Adipose tissue (tissue), 3 donors: ENCODE data around the gene NECTIN4. TPM values are rescaled to one million over a fixed set of nuclear protein-coding genes. Genes with fewer than 3 reads are reported as not detected.
"Not testable (repeated sequence)": the region's sequence is repeated elsewhere in the genome, so short reads cannot be mapped to it uniquely, and the experiment has no call there.

Source experiments
- H3K27ac ChIP-seq: one replicate; pipeline ENCODE4 v1.5.1; 2013; ENCODE audit warnings: low read depth, low read length
- WGBS, 3 donors: extraction: QIAGEN DNeasy Blood & Tissue Kit; methylation state at CpG; one replicate each; pipeline ENCODE4 v1.1.7; 2013; 5-methylcytosine and 5-hydroxymethylcytosine counted together
- polyA plus RNA-seq, 3 donors: library from polyadenylated mRNA; stranded (reverse); fragments of 200-250 nt; gene quantifications; one replicate each; pipeline ENCODE4 v1.2.3, GENCODE V29; 2013
- donor health status: healthy with polysubstance abuse.
- donor health status: Bipolar disorder and iron deficiency.
- donor health status: healthy.

Gene NECTIN4
- polyA plus RNA-seq = 1 to 10 TPM in 1 of 3 donors, under 1 TPM in 1, not detected in 1; 0.52 to 3.3 TPM

DNA sequence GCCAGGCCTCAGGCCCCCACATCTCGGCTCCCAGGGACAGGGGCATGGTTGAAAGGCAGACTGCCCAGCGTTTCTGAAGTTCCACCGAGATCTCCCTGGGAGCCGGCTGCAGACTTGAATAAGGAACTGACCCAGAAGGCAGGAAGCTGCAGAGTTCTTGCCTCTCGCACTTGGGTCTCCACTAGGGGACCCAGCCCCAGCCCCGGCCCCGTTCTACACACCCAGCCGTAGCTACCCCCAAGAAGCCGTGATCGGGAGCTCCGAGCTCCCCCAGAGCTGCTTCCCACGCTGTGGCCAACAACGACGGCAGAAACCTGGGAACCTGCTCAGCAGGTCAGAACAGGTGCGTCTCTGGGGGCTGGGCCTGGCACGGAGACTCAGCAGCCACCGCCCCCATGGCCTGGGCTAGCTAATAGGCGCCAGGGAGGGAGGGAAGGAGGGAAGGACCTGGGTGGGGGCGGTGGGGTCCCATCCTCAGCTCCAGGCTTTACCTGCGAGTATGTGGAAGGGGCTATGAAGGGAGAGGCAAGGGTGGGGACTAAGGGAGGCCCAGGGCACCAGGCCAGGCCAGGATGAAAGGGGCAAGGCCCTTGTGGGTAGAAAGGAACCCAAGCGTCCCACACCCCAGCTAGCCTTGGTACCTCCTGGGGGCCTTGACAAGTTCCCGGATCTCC, at the start of gene NECTIN4:
TSS of gene NECTIN4 (minus strand) at position 308 of the 674 bp plus-strand sequence. CDS start at position 46, 262 bp downstream.
- no peak within 1 kb of the TSS for H3K27ac ChIP-seq
- WGBS, 3 donors = 30 to 72% (median 70%) methylated on average over 21 to 22 of the region's 22 CpGs

DNA sequence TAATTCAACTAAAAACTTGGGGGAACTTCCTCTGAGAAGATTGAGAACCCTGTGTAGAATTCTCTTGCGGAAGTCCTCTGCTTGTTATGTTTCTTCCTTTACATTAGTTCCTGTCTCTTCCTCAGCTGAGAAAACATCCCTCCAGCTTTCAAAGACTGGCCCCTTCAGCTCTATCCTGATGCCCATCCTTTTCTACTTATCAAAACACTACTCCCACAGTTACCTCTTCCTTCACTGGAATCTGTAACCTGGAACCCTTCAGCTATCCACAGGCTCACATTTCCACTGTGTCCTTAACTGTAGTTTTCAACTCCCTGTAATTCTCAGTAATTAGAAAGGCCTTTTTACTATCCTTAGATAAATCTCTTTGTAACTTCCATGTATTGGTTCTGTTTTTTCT, 49.1 kb upstream of the NECTIN4 start:
- H3K27ac ChIP-seq = no peak overlapping the region
- 71 to 82% (median 77%) methylated on average over 1 of the region's 1 CpG for WGBS, 3 donors

DNA sequence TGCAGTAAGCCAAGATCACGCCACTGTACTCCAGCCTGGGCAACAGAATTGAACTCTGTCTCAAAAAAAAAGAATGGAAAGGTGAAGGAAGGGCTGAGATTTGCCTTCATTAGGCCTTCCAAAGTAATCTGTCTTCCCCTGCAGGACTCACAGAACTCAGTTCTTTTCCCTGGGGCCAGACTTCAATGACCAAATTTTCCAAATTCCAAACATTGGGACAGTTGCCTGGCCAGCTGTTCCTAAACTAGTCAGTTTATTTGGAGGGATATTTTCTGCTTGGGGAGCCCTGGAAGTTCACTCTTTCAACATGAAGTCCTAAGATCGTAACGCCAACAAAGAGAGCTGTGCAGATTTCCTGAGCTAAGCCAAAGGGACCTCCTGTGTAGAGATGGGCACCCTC, 48.5 kb upstream of the NECTIN4 start:
- WGBS, 3 donors = 64 to 84% (median 67%) methylated on average over 3 of the region's 3 CpGs
- H3K27ac ChIP-seq = no peak overlapping the region

DNA sequence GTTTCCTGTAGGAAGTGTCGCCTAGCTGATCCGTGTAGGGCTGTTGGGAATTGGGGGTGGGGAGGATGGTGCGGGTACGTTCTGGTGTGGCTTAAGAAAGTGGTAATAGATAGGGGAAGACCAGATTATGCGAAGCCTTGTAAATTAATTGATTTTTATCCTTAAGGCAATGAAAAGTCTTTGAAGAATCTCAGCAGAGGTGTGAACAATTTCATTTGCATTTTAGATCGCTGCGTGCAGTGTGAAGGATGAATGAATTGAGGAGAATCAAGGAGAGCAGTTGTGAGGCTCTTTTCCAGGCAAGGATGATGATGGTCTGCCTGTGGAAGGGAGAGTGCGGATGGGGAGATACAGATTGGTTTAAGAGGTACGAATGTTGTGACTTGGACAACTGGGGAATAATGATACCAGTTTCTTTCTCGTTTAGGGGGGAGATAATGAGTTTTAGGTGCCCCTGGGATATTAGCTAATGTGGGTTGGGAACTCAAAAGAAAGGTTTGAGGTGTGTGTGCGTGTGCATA, 43.9 kb upstream of the NECTIN4 start:
- H3K27ac ChIP-seq = peak overlapping the region; percentile 90
- WGBS, 3 donors = 2 to 7% (median 5%) methylated on average over 11 of the region's 11 CpGs

DNA sequence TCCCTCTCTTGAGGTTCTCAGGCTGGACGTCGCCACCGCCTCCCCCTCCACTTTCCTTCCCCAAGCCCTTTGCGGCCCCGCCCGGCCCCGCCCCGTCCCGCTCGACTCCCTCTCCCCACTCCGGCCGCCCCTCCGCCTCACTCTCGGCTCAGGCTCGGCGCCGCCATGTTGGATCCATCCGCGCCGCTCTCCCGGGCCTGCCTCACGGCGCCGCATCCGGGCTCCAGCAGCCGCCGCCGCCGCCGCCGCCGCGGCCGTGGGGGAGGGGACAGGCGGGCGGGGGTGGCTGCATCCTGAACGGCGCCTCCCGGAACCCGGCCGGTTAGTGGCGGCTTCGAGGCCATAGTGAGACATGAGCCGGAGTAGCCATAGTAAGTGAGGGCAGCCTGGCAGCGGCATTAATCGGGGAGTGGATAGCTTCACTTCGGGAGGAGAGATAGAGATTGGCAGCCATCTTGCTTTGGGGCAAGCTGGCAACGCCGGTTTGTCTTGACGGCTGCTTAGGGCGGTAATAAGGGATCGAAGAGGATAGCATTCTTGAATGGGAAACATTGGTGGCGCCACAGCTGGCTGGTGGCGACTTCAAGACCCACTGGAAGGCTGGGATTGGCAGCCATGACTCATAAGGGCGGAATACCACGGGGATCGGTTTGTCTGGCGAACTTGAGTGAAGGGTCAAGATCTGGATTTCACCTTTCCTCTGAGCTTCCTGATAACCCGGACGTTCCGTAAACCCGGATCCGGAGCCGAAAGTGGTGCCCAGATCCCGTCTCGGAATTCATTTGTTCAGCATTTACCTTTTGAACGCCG, 43.3 kb upstream of the NECTIN4 start, which contains the start of gene DEDD:
TSS of gene DEDD (minus strand) at position 258 of the 810 bp plus-strand sequence. CDS start 8,205 bp downstream, outside the sequence.
- peak within 1 kb of the TSS; percentile 90 for H3K27ac ChIP-seq
- WGBS, 3 donors = 0 to 1% (median 0%) methylated on average over 63 to 68 of the region's 68 CpGs

DNA sequence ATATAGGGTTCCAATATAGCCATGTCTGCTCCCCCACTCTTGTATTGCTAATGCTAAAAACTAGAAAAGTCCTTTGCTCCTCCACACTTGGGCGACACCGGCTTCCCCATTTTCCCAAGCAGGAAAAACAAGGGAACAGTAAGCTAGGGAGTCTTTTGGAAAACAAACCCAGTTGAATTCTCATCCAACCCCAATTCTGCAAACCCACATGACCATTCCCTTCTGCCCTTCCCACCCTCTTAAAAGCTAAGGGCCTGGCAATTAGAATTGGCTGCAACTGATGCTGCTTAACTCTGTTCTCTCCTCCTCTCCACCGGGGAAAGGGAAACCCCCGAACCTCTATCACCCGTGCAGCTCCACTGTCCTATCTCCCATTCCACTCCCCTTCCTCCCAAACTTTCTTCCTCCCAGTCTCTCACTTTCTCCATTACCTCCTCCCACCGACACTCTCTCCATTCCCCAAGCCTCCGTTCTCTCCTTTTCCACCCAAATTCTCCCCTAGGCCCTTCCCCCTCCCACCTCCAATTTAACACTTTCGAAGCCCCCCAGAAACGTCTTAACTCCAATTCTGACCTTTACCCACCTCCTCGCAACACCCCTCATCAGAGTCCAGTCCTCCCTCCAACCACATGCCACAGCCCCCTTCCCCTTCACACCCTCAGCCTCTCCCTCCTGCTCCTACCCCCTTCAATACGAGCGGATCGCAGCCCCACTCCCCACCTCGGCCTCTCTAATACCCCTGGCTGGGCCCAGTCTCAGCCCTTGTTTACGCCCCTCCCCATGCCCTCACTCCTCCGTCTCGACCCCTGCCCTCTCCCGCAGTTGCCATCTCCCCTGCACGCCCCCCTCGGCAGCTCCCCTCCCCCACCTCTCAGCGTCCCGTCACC, 42.4 kb upstream of the NECTIN4 start:
- WGBS, 3 donors = 3 to 5% (median 5%) methylated on average over 22 of the region's 22 CpGs
- peak overlapping the region; percentile 90 for H3K27ac ChIP-seq

DNA sequence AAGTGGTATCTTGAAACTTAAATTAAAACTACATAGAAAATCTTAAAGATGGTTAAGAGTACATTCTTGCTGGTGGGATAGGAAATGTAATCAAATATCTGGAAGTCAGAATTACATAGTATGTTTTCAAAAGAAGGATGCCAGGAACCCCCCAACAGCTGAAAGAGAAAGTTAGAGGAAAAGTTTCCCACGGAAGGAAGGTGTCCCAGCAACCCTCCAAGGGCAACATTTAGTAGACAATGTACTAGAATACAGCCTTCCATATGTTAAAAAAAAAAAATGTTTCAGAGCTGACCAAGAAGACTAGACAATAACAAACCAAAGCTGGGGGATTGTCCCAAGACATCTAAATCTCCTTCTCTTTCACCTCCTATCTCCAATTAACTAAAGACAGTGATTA, 40.9 kb upstream of the NECTIN4 start:
- 33 to 52% (median 42%) methylated on average over 1 of the region's 1 CpG for WGBS, 3 donors
- H3K27ac ChIP-seq = no peak overlapping the region

DNA sequence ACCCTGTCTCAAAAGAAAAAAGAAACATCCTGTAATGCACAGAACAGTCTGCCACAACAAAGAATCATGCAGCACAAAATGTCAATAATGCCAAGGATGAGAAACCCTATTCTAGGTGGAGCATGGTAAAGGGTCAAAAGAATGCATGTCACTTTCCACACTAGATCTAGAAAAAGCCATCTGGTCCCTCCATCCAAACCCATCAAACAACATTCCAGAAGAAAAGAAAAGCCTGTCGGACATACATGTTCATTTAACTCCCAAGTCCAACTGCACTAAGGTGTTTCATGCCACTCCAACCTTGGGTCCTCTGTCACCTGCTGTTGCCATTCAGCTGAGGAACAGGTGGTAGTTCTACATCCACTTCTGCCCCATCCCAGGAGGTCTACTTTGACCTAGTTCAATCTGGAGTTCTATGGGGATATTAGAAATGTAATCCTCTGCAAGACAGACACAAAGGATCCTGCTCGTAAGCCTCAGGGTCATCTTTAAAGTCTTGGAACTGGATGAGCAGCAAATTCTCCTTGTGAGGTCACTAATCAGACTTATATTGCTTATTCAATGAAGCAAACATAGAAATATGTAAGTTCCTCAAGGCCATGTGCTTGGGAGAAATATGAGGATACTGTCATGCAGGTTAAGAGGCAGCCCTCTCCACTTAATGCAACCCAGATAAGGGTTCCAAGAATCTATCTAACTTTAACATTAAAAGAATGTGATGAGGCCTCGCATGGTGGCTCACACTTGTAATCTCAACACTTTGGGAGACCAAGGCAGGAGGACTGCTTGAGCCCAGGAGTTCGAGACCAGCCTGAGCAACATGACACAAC, 39.4 kb upstream of the NECTIN4 start:
- WGBS, 3 donors = 82 to 98% (median 89%) methylated on average over 4 of the region's 4 CpGs
- H3K27ac ChIP-seq = no peak overlapping the region

DNA sequence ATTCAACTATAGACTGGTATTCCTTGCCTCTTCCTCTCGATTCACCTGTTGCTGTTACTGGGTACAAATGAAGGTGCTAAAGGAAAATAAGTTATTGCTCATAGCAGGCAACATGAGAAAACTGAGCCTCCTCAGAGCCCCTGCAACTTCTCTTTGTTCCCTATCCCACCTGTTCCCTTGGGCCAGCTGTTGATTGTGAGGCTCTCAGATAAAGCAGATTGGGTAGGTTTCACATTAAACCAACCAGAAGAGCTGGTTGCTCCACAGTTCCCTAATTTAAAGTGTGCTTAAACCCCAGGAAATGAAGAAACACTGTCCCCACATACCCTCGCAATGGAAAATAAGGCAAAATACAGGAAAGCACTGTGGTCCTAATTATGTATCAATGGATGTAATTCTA, 38.3 kb upstream of the NECTIN4 start:
- H3K27ac ChIP-seq = no peak overlapping the region
- WGBS, 3 donors = 67 to 92% (median 74%) methylated on average over 2 of the region's 2 CpGs

DNA sequence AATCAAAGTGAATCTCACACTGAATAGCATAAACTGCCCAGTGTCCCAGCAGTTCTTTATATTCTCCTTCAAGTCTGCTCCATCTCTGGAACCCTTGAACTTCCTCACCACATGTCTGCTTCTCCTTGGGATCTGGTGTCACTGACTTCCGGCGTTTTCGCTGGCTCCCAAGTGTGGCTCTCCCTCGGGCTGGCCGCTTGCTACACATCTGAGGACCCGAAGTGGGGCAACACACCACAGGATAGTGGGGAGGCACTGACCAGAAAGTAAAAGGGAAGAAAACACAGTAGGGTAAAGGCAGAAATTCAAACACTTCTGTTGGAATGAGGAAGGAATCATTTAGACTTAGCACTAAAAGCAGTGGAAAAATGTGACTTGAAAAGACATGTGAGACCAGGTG, 33.6 kb upstream of the NECTIN4 start:
- H3K27ac ChIP-seq = no peak overlapping the region
- 83 to 87% (median 85%) methylated on average over 6 of the region's 6 CpGs for whole genome bisulfite sequencing, 3 donors

DNA sequence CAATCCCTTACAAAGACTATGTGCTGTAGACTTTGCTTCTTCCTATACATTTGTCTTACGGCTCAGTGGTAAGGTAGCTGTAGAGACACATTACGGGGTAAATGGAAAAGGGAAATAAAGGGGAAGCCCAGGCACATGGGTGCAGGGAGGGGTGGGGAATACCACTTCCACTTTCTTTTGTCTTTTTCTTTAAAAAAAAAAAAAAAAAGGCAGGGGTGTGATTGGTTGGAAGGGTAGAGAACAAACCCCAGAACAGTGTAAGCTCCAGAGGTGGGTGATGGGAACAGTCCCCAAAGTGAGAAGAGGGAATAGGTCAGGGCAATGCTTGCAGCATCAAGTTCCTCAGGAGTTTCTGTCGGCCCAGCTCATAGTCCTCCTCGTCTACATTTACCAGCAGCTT, 32.5 kb upstream of the NECTIN4 start:
- H3K27ac ChIP-seq = no peak overlapping the region
- 54 to 86% (median 69%) methylated on average over 4 of the region's 4 CpGs for WGBS, 3 donors

DNA sequence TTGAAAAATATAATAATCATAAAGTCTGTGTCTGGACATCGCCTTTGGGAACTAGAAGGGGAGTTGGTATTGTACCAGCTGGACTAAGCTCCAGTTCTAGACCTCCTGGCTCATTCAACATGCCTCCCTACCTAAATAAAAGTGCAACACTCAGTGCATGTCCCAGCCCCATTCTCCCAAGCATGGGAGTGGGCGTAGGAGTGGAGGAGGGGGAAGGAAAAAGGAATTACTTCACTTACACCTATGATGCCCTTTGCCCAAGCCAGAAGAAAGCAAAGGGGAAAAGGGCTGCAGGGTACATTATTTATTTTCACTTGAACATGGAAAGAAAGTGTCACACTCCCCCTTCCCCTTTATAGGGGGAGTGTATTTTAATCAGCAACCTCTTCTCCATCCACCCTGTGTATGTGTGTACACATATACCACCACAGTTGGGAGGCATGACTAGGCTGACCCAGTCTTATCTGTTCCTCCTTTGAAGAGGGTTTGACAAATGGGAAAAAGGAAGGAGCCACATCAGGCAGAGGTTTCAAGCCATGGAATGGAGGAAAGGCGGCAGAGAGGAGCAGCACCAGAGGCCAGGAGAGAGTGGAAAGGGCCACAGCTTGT, 31.8 kb upstream of the NECTIN4 start:
- no peak overlapping the region for H3K27ac ChIP-seq

DNA sequence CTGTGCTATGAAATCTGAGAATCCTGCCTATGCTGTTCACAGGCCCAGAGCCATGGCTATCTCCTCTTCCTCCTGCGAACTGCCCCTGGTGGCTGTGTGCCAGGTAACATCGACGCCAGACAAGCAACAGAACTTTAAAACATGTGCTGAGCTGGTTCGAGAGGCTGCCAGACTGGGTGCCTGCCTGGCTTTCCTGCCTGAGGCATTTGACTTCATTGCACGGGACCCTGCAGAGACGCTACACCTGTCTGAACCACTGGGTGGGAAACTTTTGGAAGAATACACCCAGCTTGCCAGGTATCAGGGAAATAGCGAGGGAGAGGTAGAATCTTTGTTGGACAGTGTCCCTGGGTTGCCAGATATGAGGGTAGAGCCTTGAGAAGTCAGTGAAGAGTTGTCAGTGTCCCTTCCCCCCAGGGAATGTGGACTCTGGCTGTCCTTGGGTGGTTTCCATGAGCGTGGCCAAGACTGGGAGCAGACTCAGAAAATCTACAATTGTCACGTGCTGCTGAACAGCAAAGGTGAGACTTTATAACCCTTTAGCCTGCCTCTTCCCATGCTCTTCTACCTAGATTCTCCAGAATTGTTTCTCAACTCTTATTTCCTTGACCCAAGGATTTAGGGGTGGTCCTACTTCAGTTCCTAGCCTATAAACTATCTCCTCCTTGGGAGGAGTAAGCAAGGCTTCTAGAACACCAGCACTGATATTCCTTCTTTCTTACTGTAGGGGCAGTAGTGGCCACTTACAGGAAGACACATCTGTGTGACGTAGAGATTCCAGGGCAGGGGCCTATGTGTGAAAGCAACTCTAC, 29.9 kb upstream of the NECTIN4 start:
- 17 to 46% (median 42%) methylated on average over 10 of the region's 10 CpGs for WGBS, 3 donors

More for the DNA sequence above, 31.8 kb upstream of the NECTIN4 start:
- WGBS, 3 donors = 80 to 91% (median 81%) methylated on average over 3 of the region's 3 CpGs

DNA sequence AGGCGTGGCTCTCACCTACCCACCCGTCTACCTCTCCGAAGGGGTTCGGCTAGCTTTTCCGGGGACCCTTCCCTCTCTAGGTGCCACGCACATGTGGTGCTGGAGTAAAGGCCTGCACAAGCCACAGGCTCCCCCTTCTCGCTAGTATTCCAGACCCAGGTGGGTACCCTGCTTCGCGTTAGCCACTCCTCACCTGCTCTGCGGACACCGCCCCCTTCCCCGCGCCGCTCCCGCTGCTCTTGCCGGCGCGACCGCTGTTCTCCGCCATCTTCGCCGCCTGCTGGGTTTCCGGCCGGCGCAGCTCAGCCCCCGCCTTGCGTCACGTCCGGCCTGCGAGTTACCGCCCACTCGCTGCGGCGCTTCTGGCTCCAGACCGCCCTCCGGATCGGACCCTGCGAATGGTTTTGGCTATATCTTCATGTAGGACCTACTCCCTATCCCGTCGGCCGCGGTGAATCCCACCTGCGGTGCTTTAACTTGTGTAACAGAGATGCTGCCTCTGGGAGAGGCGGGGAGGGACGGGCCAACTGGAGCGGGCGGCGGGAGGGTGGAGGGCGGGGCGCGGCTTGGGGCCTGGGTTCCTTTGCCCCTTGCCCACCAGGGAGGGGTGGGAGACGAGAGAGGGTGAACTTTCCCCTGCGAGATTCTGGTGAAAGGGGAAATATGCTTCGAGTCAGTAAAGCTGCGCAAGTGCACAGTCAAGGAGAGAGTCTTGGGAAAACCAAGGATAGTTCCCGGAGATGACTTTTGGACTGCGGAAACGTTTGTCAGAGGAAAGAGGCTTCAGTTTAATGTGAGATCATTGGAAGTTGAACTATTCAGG, 28.6 kb upstream of the NECTIN4 start, which contains the start of the genes NIT1 and PFDN2:
TSS of gene NIT1 (plus strand) at position 347 of the 823 bp plus-strand sequence. CDS start at position 419, 72 bp downstream.
TSS of gene PFDN2 (minus strand) at position 279 of the 823 bp plus-strand sequence. CDS start at position 268, 11 bp downstream.
- WGBS, 3 donors = 0 to 1% (median 0%) methylated on average over 58 of the region's 58 CpGs
- peak within 1 kb of the TSS; percentile 48 for H3K27ac ChIP-seq

More for the DNA sequence above, 29.9 kb upstream of the NECTIN4 start:
- peak overlapping the region; percentile 48 for H3K27ac ChIP-seq

DNA sequence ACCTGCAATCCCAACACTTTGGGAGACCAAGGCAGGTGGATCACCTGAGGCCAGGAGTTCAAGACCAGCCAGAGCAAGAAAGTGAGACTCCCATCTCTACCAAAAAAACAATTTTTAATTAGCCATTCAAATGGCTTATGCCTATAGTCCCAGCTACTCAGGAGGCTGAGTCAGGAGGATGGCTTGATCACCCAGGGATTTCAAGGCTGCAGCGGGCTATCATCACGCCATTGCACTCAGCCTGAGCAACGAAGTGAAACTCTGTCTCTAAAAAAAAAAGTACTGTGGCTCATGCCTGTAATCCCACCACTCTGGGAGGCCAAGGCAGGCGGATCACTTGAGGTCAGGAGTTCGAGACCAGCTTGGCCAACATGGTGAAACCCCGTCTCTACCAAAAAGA, 26.6 kb upstream of the NECTIN4 start:
- WGBS, 3 donors = 87 to 92% (median 89%) methylated on average over 6 of the region's 6 CpGs
- H3K27ac ChIP-seq = not testable (repeated sequence)
